Stimulated activated CD8-positive, alpha-beta memory T cell treated with anti-CD3 and anti-CD28 coated beads, Interleukin-15, amount 100 ng/mL, for 48 hours (primary cell): ENCODE data around the gene COL4A6.
"Not testable (repeated sequence)": the region's sequence is repeated elsewhere in the genome, so short reads cannot be mapped to it uniquely, and the experiment has no call there.

Experiments used
- DNase-seq, 2 donors: peaks; one replicate each; pipeline ENCODE4 v3.0.0-alpha.2; 2020; ENCODE audit warnings: low read depth in 2 of 2

Gene COL4A6

DNA sequence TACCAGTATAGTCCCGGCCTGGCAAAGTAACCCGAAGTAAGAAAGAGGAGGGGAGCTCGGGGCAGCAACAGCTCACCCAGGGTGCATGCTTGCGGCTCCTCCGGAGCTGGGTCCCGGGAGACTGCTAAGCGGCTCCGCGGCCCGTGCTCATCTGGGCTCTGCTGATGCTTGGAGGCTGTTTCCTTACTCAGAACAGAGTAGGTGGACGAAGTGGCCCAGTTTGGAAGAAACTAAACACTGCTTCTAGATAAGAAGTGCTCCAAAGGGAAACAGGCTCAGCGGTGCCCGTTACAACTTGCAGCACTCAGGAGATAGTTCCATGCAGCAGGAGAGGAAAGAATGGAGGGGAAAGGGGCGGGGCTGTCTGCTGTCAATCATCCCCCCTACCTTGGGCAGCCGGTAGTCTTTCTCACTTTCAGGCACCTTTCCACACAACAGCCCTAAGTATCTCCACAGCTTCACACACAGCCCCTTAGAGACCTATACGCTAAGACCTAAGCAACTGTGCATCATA lies at the start of gene COL4A6:
Gene COL4A6, minus strand, starts transcription at position 313 of the 514 bp plus-strand sequence. Its CDS starts 226 bp downstream, at position 87.
- no peak for DNase-seq

DNA sequence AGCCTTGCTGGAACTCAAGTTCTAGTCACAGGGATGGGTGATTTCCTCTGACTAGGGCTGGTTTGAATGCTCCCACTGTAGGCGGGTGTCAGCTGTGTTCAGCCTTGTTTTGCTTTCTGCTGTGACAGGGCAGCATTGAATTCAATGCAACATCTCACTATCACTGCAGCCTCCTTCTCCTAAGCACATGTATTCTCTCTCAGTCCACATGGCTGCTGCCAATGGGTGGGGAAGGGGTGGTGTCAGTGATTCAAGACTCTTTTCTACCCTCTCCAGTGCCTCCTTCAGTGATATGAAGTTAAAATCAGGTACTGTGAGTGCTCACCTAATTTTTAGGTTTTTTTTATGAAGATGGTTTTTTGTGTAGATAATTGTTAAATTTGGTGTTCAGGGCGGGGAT lies 47.7 kb upstream of the COL4A6 start:
- no peak for DNase-seq

DNA sequence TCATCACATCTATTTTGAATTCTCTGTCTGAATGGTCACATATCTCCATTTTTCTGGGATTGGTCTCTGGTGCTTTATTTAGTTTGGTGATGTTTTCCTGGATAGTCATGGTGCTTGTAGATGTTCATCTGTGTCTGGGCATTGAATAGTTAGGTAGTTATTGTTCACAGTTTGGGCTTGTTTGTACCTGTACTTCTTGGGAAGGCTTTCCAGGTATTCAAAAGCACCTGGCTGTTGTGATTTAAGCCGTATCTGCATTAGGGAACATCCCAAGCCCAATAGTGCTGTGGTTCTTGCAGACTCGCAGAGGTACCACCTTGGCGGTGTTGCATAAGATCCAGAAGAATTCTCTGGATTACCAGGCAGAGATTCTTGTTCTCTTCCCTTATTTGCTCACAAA lies 46.0 kb upstream of the COL4A6 start:
- no peak for DNase-seq

- DNase-seq, result not testable (repeated sequence)
Measured at GRCh38 chrX:108481528-108481927, 43.3 kb upstream of the COL4A6 start.

DNA sequence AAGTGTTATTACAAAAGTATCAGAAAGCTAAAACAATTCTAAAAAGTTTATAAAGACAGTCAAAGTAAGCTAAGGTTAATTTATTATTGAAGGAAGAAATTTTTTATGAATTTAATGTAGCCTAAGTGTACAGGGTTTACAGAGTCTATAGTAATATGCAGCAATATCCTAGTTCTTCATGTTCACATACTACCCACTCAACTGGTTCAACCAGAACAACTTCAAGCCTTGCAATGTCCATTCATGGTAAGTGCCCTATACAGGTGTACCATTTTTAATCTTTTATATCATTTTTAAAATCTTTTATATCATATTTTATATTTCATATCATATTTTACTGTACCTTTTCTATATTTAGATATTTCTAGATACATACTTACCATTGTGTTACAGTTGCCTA lies 35.8 kb upstream of the COL4A6 start:
- no peak for DNase-seq

DNA sequence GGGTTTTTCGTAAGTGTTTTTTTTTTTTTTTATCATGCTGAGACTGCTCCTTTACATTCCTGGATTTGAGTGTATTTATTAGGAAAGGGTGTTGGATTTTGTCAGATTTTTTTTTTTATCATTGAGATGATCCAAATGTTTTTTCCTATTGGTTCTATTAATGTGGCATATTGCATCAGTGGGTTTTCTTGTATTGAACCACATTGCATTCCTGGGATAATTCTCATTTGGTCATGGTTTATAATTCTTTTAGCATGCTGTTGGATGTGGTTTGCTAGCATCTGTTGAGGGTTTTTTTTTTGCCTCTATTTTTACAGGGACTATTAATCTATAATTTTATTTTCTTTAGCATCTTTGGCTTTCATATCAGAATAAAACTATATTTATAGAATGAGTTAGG lies 30.3 kb upstream of the COL4A6 start:
- DNase-seq, result no peak

GRCh38 chrX:108464604-108465003 lies 26.4 kb upstream of the COL4A6 start:
- DNase-seq, result no peak

DNA sequence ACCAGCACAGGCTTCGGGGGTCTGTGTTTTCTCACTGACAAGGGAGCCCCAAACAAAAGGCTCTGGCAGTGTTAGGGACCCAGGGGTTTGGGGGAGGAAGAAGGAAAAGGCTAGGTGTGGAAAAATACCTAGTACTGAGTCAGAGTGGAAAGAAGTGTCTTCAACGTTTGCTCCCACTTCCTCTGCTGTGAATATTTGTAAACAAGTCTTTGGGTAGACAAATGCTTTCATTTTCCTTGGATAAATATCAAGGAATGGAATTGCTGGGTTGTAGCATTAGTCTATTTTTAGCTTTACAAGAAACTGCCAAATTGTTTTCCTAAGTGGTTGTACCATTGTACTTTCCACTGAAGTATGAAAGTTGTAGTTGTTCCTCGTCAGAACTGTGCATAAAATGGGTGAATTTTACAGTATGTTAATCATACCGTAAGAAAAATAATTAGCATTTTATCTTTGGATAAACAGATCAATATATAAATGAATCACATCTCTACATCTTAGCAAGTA lies 18.8 kb upstream of the COL4A6 start:
- no peak for DNase-seq

DNA sequence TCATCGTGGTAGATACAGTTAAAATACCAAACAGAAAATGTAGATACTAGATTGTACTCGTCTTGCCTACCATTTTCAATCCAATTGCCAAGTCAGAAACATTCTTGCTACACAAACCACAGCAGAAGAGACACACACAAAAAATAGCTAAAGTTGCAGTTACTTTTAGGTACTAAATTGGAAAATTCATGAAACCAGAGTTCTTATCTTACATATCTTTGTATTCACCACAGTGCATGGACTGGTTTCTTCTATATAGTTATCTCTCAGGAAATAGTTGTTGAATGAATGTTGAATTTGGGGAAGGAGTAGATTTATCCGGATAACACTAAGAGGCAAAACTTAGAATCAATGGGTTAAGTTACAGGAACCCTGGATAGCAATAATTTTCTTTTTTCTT lies 15.6 kb upstream of the COL4A6 start:
- no peak for DNase-seq

DNA sequence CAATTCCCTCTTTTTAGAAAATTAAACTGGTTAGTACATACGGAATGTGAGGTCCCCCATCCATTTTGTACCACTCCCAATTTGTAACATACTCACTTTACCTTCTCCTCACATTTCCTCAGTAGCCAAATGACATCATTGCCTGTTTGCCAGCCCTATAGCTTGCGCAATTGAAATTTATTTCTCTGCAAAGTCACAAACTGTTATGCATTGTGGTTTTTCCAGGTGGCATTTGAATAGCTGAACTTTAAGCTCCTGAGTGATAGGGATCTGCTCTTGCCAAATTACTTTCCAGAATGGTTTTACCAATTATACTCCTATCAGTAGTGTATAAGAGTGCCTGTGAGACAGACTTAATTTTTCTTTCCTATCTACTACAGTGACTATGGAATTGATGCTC lies 9.1 kb upstream of the COL4A6 start:
- DNase-seq, result no peak

GRCh38 chrX:108442901-108443464 lies 4.8 kb upstream of the COL4A6 start:
- no peak for DNase-seq

DNA sequence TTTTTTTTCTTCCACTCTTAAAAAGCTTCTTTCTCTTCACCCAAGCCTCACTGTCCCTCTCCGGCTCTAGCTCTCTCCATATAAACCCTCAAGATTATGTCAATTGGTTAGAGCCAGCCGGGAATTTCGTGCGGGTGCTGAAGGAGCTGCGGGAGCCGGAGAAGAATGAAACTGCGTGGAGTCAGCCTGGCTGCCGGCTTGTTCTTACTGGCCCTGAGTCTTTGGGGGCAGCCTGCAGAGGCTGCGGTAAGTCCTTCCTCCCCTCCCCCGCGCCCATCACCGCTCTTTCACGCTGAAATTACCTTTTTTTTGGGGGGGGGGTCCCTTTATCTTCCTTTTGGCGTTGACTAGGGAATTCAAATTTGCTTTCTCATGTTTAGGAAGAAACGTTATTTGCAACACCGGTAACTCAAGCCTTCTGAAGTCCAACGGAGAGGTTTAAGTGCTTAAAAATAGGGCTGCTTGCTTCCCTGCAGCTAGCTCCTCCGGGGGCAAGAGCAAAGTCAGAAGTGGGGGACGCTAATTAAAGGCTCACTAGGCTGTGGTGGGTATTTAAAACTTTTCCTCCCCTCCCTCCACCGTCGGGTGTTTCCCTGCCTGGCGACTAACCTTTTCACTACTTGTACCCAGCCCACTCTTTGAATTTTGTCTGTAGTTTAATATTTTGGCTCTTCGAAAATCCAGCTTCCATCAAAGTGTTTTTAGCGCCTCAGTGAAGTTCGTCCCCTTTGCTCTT lies 1.9 kb upstream of the COL4A6 start:
- no peak for DNase-seq

DNA sequence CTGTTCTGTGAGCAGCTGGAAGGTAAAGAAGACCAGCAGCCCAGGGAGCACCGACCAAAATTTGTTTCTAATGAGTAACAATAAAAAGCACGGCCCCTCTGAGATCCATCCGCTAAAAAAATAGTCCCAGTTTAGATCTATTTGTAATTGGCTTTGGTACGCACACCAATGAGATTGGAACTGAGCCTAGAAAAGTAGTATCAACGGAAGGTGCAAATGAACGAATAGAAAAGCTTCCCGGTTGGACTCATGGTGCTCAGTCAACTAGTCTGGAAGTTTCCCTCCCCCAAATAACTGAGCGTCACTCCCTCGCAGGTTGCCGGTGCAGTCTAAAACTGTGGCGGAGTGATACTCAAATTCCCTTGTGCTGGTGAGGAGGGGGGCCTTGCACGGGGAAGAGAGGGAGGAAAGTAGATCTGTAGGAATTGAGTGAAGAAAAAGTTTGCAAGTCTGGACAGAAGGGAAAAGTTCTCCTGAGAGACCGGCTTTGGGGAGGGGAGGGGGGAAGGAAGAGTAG lies 1.3 kb upstream of the COL4A6 start, which contains the start of gene COL4A5:
Gene COL4A5, plus strand, starts transcription at position 413 of the 517 bp plus-strand sequence. CDS start 288 bp downstream, outside the sequence.
- no peak for DNase-seq

GRCh38 chrX:108437349-108438109 lies 693 bp downstream of the COL4A6 start:
- no peak for DNase-seq

- no peak for DNase-seq
Measured at GRCh38 chrX:108435261-108435660, 3.0 kb downstream of the COL4A6 start.

- no peak for DNase-seq
Measured at GRCh38 chrX:108426262-108426661, 12.0 kb downstream of the COL4A6 start.

DNA sequence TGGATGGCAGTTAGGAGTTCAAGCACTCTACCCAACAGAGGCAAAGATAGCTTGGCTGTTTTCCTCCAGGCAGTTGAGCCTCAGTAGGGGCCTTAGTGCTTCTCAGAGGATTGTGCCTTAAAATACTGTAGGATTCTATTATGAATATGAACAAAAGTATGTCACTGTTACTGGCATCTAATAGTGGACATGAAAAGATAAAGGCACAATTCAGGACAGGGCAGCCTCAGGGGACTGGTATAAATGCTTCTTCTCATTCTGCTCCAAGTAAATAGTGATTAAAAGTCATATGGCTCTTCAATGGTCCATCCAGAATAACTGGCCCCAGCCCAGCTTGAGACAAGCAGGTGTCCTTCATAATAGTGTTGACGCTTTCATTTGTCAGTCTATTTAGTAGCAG lies 17.7 kb downstream of the COL4A6 start:
- DNase-seq, result no peak

GRCh38 chrX:108419401-108419800 lies 18.8 kb downstream of the COL4A6 start:
- DNase-seq, result no peak

GRCh38 chrX:108417257-108417656 lies 21.0 kb downstream of the COL4A6 start:
- no peak for DNase-seq

- no peak for DNase-seq
Measured at GRCh38 chrX:108415891-108416290, 22.3 kb downstream of the COL4A6 start.

DNA sequence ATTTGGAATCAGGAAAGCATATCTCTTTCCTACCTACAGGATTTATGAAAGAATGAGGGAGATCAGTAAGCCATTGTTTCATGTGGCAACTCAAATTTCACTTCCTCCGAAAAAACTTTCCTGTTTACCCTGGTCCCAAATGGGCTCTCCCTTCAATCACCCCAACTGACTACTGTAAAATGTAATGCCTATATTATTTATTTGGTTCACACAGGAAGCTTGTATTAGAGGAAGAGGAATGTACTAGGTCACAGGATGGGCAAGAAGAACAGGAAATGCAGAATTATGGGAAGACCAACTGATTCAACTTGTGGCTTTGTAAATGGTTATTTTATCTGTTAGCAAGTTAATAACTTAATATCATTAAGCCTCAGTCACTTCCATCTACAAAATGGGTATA lies 23.1 kb downstream of the COL4A6 start:
- no peak for DNase-seq

GRCh38 chrX:108412783-108413182 lies 25.4 kb downstream of the COL4A6 start:
- no peak for DNase-seq
